PC-9 (cell line): ENCODE data around the gene CD6.

Source experiments
- EZH2 ChIP-seq: fragments of 200-600 bp; sonication (generic); IDR thresholded peaks from 2 replicates; pipeline ENCODE4 v1.8.0; 2017; ENCODE audit warnings: antibody characterized with exemption, low read depth
- TF ChIP-seq, protein P1 (sequence below): fragments of 200-600 bp; sonication (generic); conservative IDR thresholded peaks from 2 replicates; pipeline ENCODE4 v1.6.1; 2017; ENCODE audit warnings: mixed run types, antibody characterized with exemption, mild to moderate bottlenecking, moderate library complexity

DNA sequence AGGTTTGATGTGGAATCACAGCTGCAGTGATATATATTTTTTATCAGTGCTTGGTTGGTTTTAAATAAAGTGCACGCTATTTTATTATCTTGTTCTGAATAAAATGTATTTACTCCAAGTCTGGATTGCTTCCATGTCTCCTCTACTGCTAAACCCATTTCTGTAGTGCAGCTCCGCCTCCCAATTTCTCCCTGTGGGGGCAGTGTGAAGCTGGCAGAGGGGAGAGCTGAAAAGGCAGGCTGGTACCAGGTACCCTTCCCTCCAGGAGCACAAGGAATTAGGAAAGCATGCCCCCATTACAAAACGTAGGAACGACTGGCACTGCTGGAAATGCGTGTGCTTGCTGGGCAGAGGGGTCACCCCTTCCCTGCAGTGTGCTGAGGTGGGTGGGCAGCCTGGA is 48.2 kb upstream of the CD6 start:
- TF ChIP-seq, protein P1, sequence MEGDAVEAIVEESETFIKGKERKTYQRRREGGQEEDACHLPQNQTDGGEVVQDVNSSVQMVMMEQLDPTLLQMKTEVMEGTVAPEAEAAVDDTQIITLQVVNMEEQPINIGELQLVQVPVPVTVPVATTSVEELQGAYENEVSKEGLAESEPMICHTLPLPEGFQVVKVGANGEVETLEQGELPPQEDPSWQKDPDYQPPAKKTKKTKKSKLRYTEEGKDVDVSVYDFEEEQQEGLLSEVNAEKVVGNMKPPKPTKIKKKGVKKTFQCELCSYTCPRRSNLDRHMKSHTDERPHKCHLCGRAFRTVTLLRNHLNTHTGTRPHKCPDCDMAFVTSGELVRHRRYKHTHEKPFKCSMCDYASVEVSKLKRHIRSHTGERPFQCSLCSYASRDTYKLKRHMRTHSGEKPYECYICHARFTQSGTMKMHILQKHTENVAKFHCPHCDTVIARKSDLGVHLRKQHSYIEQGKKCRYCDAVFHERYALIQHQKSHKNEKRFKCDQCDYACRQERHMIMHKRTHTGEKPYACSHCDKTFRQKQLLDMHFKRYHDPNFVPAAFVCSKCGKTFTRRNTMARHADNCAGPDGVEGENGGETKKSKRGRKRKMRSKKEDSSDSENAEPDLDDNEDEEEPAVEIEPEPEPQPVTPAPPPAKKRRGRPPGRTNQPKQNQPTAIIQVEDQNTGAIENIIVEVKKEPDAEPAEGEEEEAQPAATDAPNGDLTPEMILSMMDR, result no peak
- no peak for TF ChIP-seq EZH2
